ENCODE results near the gene HOXB2. TPM values are rescaled to one million over a fixed set of nuclear protein-coding genes. Genes with fewer than 3 reads are reported as not detected.
A peak's percentile ranks its signal among the peaks of the same experiment; 100 is the strongest.

Gene HOXB2
- total RNA-seq, 1 experiment from 2014 or later, result not detected

- H3K14ac ChIP-seq (ENCODE audit: insufficient read depth, low read length), result no peak overlapping the region
- H3K36me3 Mint-ChIP-seq (ENCODE audit: insufficient read depth in 1 of 3, low read depth in 3 of 3), result peaks cover 0 to 2% (median 0%) of the 10 kb centered on the region in 3 experiments; a peak in 2 of 7 replicates
- H3K56ac ChIP-seq (ENCODE audit: insufficient read length, low read depth, low read length), result no peak overlapping the region
- no peak overlapping the region for H2BK120ac ChIP-seq (ENCODE audit: low read depth, low read length, poor library complexity, severe bottlenecking)
- no peak overlapping the region for H4K91ac ChIP-seq (ENCODE audit: insufficient read length, low read depth, low read length)
- H3K23me2 ChIP-seq (ENCODE audit: insufficient read length, low read depth, low read length, poor library complexity, severe bottlenecking), result no peaks in the 10 kb centered on the region
- no peak overlapping the region for H3K23ac ChIP-seq (ENCODE audit: insufficient read length, low read depth, low read length)
- H3K4ac ChIP-seq (ENCODE audit: low read depth, low read length), result no peak overlapping the region
- no peak overlapping the region for H2AK5ac ChIP-seq (ENCODE audit: insufficient read length, low read length)
- no peak overlapping the region for H3K9ac ChIP-seq (ENCODE audit: extremely low read depth, insufficient read length, low read length)
- H4K8ac ChIP-seq (replicated peaks; ENCODE audit: insufficient read length, low read depth, low read length), result no peak overlapping the region
- WGBS (ENCODE audit: extremely low coverage, insufficient read length, low lambda C conversion rate), result no CpG with 5 or more reads among the region's 15 CpGs
- no peaks in the 10 kb centered on the region for H3K79me2 ChIP-seq (ENCODE audit: insufficient read depth, low read length)
- TF ChIP-seq CTCF (conservative IDR thresholded peaks at IDR 0.05), result peak; percentile 32; the same call in 2 of the 3 replicates
- H3K4me1 ChIP-seq (ENCODE audit: insufficient read depth, low read length), result no peaks in the 10 kb centered on the region
- H2BK12ac ChIP-seq (ENCODE audit: insufficient read length, low read depth, low read length), result no peak overlapping the region
- peaks cover 0 to 3% of the 10 kb centered on the region in 2 experiments; a peak in 2 of 5 replicates for H3K9me3 Mint-ChIP-seq
- no peaks in the 10 kb centered on the region for H3K9me3 ChIP-seq (ENCODE audit: control insufficient read depth, low read depth, low read length)
- H3K18ac ChIP-seq (ENCODE audit: insufficient read length, low read depth, low read length), result no peak overlapping the region
- H3K4me3 Mint-ChIP-seq, result no peak overlapping the region
- peaks cover 99% of the 10 kb centered on the region for H3K27me3 ChIP-seq (ENCODE audit: insufficient read depth, low read length)
- no peak overlapping the region for H2BK15ac ChIP-seq (ENCODE audit: low read depth, low read length)
- no peak overlapping the region for H3T11ph ChIP-seq (ENCODE audit: low read length)
- DNase-seq, result no peak
- H3K79me1 ChIP-seq (ENCODE audit: insufficient read depth, low read depth, low read length, poor library complexity, severe bottlenecking), result no peaks in the 10 kb centered on the region
- no peaks in the 10 kb centered on the region for H4K20me1 ChIP-seq (ENCODE audit: control insufficient read depth, insufficient read depth, insufficient read length)
- no peak overlapping the region for H3K27ac ChIP-seq (ENCODE audit: insufficient read length, low read depth, low read length)
- H2BK5ac ChIP-seq (ENCODE audit: insufficient read length, low read length), result no peak overlapping the region
- no peak overlapping the region for H3K27ac Mint-ChIP-seq
- H2AFZ ChIP-seq (ENCODE audit: low read length), result no peak overlapping the region
- H2BK20ac ChIP-seq (ENCODE audit: low read depth, low read length, poor library complexity, severe bottlenecking), result no peak overlapping the region
- peaks cover 0 to 10% of the 10 kb centered on the region in 2 experiments; a peak in 3 of 4 replicates for H3K4me1 Mint-ChIP-seq
- H3K4me2 ChIP-seq (ENCODE audit: insufficient read depth, insufficient read length, low read length), result no peak overlapping the region
- peaks cover 69% of the 10 kb centered on the region for H3K27me3 Mint-ChIP-seq (ENCODE audit: low read depth)
- H4K5ac ChIP-seq (ENCODE audit: insufficient read length, low read depth, low read length), result no peak overlapping the region
Observed at GRCh38 chr17:48561884-48562810, 17.2 kb upstream of the HOXB2 start.
